Stimulated activated CD4-positive, alpha-beta T cell treated with anti-CD3 and anti-CD28 coated beads, Interleukin-12 subunit alpha, Interleukin-12 subunit beta, amount 100 ng/mL, for 48 hours (primary cell): Measurements from ENCODE around the gene GON4L.
"Not testable (repeated sequence)": the region's sequence is repeated elsewhere in the genome, so short reads cannot be mapped to it uniquely, and the experiment has no call there.

Experiments
- DNase-seq, 3 donors: peaks; one replicate each; pipeline ENCODE4 v3.0.0-alpha.2; 2020; ENCODE audit warnings: low read depth in 2 of 3, low spot score in 1 of 3

GON4L gene

GRCh38 chr1:155827450-155827849 lies 29.6 kb downstream of the GON4L start:
- DNase-seq: no peak

- DNase-seq: no peak
Observed at GRCh38 chr1:155816351-155816750, 40.7 kb downstream of the GON4L start.

DNA sequence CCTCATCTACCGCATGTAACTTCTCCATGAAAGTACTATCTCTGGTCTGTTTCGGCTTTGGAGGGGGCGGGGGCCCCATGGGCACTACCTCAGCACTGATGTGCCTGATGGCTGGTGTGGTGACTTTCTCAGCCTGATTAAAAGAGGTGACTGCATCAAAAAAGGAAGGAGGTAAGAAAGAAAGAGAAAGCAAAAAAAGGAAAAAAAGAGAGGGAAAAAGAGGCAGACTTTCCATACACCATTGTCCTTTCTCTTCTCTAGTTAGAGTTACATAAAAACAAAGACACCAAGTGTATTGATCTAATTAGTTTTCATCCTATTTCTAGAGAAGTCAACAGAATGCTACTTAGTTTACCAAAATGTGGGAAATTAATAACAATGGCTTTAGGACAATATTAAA lies 43.3 kb downstream of the GON4L start:
- no peak for DNase-seq

GRCh38 chr1:155812878-155813277 lies 44.1 kb downstream of the GON4L start:
- DNase-seq: no peak

DNA sequence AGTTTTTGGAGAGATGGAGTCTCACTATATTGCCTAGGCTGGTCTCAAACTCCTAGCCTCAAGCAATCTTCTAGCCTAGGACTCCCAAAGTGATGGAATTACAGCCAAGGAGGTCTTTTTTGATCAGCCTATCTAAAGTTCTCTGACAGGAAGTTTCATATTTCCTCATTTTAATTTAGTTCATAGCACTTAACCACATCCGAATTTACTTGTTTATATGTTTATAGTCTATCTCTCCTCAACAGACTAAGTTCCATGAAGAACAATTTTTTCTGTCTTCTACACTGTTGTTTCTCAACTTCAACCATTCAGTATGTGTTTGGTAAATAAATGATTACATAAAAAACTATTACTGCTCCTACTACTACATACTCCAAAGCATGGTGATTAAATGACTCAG lies 47.9 kb downstream of the GON4L start:
- no peak for DNase-seq

GRCh38 chr1:155801149-155801548 lies 55.9 kb downstream of the GON4L start:
- no peak for DNase-seq

GRCh38 chr1:155795618-155796017 lies 61.4 kb downstream of the GON4L start:
- not testable (repeated sequence) for DNase-seq

DNA sequence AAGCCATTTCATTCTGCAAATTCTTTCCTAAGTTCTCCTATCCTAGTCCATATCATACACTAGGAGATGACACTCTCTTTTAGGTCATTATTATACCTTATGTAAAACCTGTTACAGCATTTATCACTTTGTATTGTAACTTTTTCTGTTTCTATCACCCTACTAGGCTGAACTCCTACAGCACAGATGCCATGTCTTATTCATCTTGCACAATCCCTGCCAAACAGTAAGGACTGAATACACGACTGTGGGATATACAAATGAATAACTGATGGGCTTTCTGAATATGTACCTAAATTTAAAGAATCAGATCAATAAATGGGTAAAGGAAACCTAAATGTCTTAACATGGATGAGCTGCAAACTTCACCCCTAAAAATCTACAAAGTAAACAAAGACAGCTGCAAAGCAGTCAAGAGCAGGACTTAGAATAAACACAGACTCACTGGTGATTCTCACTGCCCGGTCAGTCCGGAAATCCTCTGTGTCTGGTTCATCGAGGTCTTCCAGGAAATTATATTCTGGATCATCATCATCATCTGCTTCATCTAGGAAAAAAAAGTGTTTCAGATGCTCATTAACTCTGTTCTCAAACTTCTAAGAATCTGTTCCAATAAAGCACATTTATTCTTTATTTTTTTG lies 62.3 kb downstream of the GON4L start:
- DNase-seq: no peak

GRCh38 chr1:155793213-155793612 lies 63.8 kb downstream of the GON4L start:
- DNase-seq: no peak

- DNase-seq: no peak
Observed at GRCh38 chr1:155777582-155777981, 79.4 kb downstream of the GON4L start.

DNA sequence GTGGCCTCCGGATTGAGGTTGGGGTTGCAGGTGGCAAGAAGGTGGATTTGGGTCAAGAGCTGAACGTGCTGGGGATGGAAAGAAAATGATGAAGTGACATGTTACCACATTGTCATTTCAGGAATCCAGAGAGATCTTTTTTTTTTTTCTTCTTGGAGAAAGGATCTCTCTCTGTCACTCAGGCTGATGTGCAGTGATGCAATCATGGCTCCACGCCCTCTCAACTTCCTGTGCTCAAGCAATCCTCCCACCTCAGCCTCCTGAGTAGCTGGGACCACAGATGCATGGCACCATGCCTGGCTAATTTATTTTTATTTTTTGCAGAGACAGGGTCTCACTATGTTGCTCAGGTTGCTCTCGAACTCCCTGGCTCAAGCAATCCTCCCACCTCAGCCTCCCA lies 80.6 kb downstream of the GON4L start:
- DNase-seq: no peak

GRCh38 chr1:155773221-155773620 lies 83.8 kb downstream of the GON4L start:
- no peak for DNase-seq

GRCh38 chr1:155769257-155769656 lies 87.8 kb downstream of the GON4L start:
- DNase-seq: no peak

DNA sequence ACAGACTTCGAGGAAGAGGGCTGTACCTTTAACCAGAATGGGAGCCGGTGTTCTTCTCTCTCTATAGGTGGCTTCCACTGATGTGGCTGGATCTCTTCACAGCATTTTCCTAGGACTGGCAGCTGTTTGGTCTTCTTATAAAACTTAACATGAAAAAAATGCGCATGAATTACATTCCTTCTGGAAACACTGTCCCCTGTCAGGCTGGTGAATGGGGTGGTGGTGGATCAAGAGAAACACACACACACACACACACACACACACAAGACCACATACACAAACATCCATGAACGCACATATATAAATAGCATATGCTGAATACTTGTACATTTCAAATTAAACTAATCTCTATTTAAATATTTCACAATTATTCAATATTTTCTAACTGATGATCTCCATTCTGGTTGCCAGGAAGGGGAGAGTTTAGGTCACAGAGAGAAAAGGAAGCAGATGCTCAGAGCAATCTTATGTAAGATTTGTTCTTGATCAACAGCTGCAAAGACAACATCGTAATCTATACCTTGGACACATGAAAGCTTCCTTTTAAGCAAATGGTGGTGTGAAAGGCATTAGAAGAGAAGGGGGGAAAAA lies 89.5 kb downstream of the GON4L start:
- DNase-seq: not testable (repeated sequence)

DNA sequence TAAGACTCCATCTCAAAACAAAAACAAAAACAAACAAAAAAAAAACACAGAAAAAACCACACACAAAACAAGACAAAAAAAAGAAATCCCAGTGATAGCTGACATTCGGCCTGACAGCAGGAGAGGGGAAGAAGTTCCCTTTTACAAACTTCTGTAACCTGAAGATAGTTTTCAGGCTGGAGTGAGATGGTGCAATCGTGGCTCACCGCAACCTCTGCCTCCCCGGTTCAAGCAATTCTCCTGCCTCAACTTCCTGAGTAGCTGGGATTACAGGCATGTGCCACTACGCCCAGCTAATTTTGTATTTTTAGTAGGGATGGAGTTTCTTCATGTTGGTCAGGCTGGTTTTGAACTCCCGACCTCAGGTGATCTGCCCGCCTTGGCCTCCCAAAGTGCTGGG lies 93.0 kb downstream of the GON4L start:
- not testable (repeated sequence) for DNase-seq

GRCh38 chr1:155763090-155763815 lies 93.8 kb downstream of the GON4L start:
- not testable (repeated sequence) for DNase-seq

GRCh38 chr1:155761736-155762405 lies 95.1 kb downstream of the GON4L start:
- no peak for DNase-seq

DNA sequence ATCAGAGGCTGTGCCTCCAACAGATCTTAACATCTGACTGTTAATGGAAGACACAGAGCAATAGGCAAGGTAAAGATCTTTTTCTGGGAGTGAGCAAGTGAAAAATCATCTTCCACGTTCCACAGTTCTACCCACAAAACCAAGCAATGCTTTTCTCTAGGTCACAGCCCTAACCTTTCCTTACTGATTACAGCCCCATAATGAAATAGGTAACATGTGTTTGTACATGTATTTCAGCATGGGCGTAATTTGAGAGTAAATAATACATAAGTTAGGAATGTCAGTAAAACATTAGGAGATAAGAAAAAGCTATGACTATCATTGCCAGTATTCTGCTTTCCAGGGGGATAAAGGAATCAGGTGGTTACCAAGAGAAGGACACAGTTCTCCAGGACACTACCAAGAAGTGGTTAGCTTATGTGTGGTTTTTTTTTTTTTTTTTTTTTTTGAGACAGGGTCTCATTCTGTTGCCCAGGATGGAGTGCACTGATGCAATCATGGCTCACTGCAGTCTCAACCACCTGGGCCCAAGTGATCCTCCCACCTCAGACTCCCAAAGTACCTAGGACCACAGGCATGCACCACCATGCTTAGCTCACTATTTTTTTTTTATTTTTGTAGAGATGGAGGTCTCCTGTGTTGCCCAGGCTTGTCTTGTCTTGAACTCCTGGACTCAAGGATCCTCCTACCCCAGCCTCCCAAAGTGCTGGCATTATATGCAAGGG lies 96.1 kb downstream of the GON4L start:
- no peak for DNase-seq

DNA sequence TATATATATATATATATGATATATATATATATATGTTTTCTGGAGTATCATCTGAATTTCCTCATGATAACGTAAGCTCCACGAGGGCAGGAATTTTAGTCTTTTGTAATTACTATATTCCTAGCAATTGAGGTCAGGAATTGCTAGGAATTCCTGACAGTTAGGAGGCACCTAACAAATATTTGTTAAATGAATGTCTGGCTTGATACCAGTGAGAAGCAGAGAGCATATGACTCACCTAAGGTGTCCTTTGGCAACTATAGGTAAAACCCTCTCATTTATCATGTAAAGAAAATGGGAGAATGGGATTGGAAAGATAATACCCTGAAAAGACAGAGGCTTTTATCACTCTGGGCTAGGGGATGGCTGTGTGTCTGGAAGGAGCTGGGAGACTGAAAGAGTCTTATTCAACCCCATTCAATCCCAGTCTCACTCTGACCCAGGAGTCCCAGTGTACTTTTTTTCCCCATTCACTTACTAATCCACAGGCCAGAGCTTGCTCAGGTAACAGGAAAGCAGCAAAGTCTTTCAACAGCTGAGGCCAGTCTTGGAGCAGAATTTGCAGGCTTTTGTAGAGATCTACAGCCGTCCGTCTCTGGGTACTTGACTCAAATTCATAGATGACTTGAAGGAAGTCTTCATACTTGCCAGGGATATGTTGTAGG lies 96.9 kb downstream of the GON4L start:
- no peak for DNase-seq

DNA sequence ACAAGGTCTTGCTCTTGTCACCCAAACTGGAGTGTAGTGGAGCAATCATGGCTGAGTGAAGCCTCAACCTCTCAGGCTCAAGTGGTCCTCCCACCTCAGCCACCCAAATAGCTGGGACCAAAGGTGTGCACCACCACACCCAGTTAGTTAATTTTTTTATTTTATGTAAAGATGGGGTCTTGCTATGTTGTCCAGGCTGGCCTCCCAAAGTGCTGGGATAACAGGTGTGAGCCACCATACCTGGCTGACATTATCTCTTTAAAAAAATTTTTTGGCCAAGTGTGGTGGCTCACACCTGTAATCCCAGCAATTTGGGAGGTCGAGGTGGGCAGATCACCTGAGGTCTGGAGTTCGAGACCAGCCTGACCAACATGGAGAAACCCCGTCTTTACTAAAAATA lies 98.0 kb downstream of the GON4L start:
- DNase-seq: not testable (repeated sequence)

DNA sequence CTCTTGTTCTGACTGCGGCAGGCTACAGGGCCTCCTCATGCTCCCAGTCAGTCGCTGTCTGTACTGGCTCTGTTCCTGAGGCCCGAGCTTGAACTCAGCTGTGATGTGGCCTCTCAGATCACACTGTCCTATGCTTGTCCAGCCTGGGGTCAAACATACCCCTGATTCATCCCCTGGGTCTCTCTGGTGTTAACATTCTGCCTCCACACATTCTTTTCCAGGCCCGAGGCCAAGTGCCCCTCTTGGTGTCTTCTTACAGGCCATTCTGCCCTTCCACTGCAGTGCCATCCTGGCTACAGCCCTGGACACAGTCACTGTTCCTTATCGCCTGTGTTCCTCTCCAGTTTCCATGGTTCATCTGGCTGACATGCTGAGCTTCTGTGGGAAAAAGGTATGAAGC lies 108.9 kb downstream of the GON4L start:
- not testable (repeated sequence) for DNase-seq
